BLaER1 (cell line): ENCODE results near the gene PTPN1.

ENCODE experiments used
- H3K27ac ChIP-seq: shearing (Covaris generic); formaldehyde crosslinking; 2 replicates; pipeline ENCODE4 v1.8.1; 2022
- H3K27me3 ChIP-seq: shearing (Covaris generic); formaldehyde crosslinking; 2 replicates; pipeline ENCODE4 v1.8.1; 2022
- H3K36me3 ChIP-seq: shearing (Covaris generic); formaldehyde crosslinking; 2 replicates; pipeline ENCODE4 v1.8.1; 2022
- H3K4me1 ChIP-seq: shearing (Covaris generic); formaldehyde crosslinking; 2 replicates; pipeline ENCODE4 v1.8.1; 2022
- H3K4me2 ChIP-seq: shearing (Covaris generic); formaldehyde crosslinking; 2 replicates; pipeline ENCODE4 v1.8.1; 2022
- H3K4me3 ChIP-seq: shearing (Covaris generic); formaldehyde crosslinking; 2 replicates; pipeline ENCODE4 v1.8.1; 2022
- H3K9ac ChIP-seq: shearing (Covaris generic); formaldehyde crosslinking; 2 replicates; pipeline ENCODE4 v1.8.1; 2022
- H3K9me3 ChIP-seq: shearing (Covaris generic); formaldehyde crosslinking; 2 replicates; pipeline ENCODE4 v1.8.1; 2022
- H4K20me1 ChIP-seq: shearing (Covaris generic); formaldehyde crosslinking; 2 replicates; pipeline ENCODE4 v1.8.1; 2022
- Cebpa-rat ChIP-seq: shearing (Covaris generic); IDR thresholded peaks from 2 replicates; pipeline ENCODE4 v1.8.1; 2022

Gene PTPN1

DNA sequence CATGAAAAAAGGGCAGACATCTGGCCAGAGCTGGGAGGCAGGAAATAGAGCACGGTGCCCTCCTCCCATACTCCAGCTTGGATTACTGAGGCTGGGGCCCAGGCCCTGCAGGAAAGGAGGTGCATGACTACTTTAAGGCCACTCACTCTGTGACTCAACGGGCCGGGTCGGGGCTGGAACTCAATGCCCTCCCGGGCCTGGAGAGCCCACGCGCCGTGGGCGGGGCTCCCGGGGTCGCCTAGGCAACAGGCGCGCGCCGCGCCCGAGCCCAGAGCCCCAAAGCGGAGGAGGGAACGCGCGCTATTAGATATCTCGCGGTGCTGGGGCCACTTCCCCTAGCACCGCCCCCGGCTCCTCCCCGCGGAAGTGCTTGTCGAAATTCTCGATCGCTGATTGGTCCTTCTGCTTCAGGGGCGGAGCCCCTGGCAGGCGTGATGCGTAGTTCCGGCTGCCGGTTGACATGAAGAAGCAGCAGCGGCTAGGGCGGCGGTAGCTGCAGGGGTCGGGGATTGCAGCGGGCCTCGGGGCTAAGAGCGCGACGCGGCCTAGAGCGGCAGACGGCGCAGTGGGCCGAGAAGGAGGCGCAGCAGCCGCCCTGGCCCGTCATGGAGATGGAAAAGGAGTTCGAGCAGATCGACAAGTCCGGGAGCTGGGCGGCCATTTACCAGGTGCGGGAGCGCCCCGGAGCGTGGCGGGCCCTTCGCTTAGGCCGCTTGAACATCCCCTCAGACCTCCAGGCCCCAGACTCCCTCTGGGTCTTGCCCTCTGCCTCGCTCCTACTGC is at the start of gene PTPN1:
TSS of gene PTPN1 (plus strand) at position 461 of the 783 bp plus-strand sequence. CDS start at position 606, 145 bp downstream.
- Histone ChIP-seq H3K4me3 (peak within 1 kb of the TSS; percentile 83), H3K36me3 (peaks cover 8% of the 10 kb centered on the region), H3K9ac (peak within 1 kb of the TSS; percentile 93), H3K27ac (peak within 1 kb of the TSS; percentile 94), H3K9me3 (no peaks in the 10 kb centered on the region), H3K4me1 (peaks cover 47% of the 10 kb centered on the region), H3K4me2 (peak within 1 kb of the TSS; percentile 97), H3K27me3 (no peaks in the 10 kb centered on the region), H4K20me1 (peaks cover 48% of the 10 kb centered on the region)
- TF ChIP-seq Cebpa-rat = no peak

- Histone ChIP-seq H3K36me3 (no peaks in the 10 kb centered on the region), H3K4me1 (peaks cover 50% of the 10 kb centered on the region), H3K4me3 (no peak overlapping the region), H3K4me2 (peak overlapping the region; percentile 31), H3K27ac (no peak overlapping the region), H3K9ac (no peak overlapping the region), H3K27me3 (no peaks in the 10 kb centered on the region), H3K9me3 (no peaks in the 10 kb centered on the region), H4K20me1 (no peaks in the 10 kb centered on the region)
- no peak for TF ChIP-seq Cebpa-rat
Measured at GRCh38 chr20:50460608-50461267, 49.4 kb upstream of the PTPN1 start.

DNA sequence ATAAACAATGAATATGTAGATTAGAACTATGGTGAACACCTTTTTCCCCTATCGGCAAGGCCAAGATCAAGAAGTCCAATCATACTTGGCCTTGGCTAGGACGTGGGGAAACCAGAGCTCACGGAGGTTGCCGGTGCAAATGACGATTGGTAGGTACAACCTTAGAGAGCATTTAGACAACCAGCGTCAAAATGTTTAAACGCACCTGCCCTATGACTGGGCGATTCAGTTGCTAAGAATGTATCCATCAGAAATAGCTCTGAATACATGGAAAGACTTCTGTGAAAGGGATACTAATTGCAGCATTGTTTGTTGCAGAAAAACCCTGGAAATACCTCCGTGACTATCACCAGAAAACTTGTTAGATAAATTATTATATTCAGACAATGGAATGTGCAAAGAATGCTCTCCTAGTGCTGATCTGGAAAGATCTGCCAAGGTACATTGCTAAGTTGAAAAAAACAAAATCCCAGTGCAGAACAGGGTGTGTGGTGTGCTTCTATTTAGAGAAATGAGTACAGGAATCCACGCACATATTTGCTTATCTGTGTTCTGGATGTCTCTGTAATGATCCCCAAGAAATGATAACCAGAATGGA is 48.0 kb upstream of the PTPN1 start:
- TF ChIP-seq Cebpa-rat = no peak
- H3K4me1 ChIP-seq = peaks cover 36% of the 10 kb centered on the region
- H3K9ac ChIP-seq = no peak overlapping the region
- no peak overlapping the region for H3K4me3 ChIP-seq
- H3K36me3 ChIP-seq = no peaks in the 10 kb centered on the region
- no peaks in the 10 kb centered on the region for H4K20me1 ChIP-seq
- H3K27me3 ChIP-seq = no peaks in the 10 kb centered on the region
- H3K9me3 ChIP-seq = no peaks in the 10 kb centered on the region
- no peak overlapping the region for H3K27ac ChIP-seq
- no peak overlapping the region for H3K4me2 ChIP-seq

DNA sequence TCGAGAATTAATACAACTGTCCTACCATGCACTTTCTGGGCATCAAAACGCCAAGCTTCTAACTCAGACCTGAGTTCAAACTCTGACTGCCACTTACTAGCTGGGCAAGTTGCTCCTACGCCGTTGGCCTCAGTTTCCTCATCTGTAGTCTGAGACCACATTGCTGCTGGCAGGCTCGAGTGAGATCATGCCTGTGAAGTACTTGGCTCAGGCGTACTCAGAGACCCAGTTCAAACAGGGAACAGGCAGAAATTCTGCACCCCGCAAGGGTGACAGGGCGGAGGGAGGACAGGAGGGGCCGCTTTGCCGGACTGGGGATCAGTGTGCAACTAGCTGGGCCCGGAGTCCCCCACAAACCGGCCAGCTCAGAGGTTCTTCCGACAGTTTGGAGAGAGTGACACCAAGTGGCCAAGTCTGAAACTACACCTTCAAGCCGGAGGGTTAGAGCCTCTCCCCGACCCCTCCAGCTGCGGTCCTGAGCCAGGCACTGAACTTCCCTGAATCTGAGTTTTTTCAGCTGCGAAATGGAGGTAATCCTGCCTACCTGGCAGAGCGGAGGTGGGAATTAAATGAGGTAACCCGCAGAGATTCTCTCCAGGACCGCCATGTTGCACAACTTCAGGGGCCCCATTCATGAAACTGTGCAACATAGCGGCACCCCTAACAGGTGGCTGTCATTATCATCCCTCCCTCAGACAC is 46.0 kb upstream of the PTPN1 start:
- no peaks in the 10 kb centered on the region for H3K36me3 ChIP-seq
- no peak overlapping the region for H3K4me3 ChIP-seq
- H3K9ac ChIP-seq = no peak overlapping the region
- no peaks in the 10 kb centered on the region for H4K20me1 ChIP-seq
- H3K9me3 ChIP-seq = no peaks in the 10 kb centered on the region
- peak overlapping the region; percentile 68 for H3K4me2 ChIP-seq
- H3K27me3 ChIP-seq = no peaks in the 10 kb centered on the region
- peaks cover 23% of the 10 kb centered on the region for H3K4me1 ChIP-seq
- TF ChIP-seq Cebpa-rat = no peak
- H3K27ac ChIP-seq = no peak overlapping the region

- H3K9ac ChIP-seq = no peak overlapping the region
Measured at GRCh38 chr20:50464725-50465650, 45.2 kb upstream of the PTPN1 start.

DNA sequence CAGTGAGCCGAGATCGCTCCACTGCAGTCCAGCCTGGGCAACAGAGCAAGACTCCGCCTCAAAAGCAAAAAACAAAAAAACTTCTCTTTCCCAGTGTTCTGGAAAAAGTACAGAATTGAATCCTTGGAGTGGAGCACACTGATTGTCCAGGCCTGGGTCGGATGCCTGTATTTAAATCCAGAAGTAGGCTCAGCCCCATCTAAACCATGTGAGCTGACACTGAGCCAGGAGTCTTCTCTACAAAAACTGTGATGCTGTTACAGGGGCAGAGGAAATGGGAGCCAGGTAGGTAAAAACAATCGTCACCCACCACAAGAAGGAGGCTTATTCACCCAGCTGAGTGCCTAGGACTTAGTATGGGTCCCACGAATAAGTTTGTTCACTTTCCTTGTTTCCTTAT is 43.0 kb upstream of the PTPN1 start:
- no peak overlapping the region for H3K27ac ChIP-seq
- no peak overlapping the region for H3K9ac ChIP-seq
- H3K36me3 ChIP-seq = no peaks in the 10 kb centered on the region
- H3K27me3 ChIP-seq = no peaks in the 10 kb centered on the region
- no peak overlapping the region for H3K4me3 ChIP-seq
- no peak for TF ChIP-seq Cebpa-rat
- peaks cover 16% of the 10 kb centered on the region for H3K4me1 ChIP-seq
- H3K9me3 ChIP-seq = no peaks in the 10 kb centered on the region
- H3K4me2 ChIP-seq = no peak overlapping the region
- H4K20me1 ChIP-seq = no peaks in the 10 kb centered on the region

More at GRCh38 chr20:50464725-50465650, 45.2 kb upstream of the PTPN1 start:
- H3K27ac ChIP-seq = no peak overlapping the region
- TF ChIP-seq Cebpa-rat = no peak
- peaks cover 23% of the 10 kb centered on the region for H3K4me1 ChIP-seq
- no peaks in the 10 kb centered on the region for H3K27me3 ChIP-seq
- H3K36me3 ChIP-seq = no peaks in the 10 kb centered on the region
- no peaks in the 10 kb centered on the region for H3K9me3 ChIP-seq
- H3K4me3 ChIP-seq = no peak overlapping the region
- peak overlapping the region; percentile 68 for H3K4me2 ChIP-seq
- H4K20me1 ChIP-seq = no peaks in the 10 kb centered on the region

- no peak for TF ChIP-seq Cebpa-rat
- Histone ChIP-seq H3K36me3 (no peaks in the 10 kb centered on the region), H3K9ac (no peak overlapping the region), H3K4me3 (no peak overlapping the region), H3K9me3 (no peaks in the 10 kb centered on the region), H3K27me3 (no peaks in the 10 kb centered on the region), H3K4me1 (peaks cover 16% of the 10 kb centered on the region), H4K20me1 (no peaks in the 10 kb centered on the region), H3K4me2 (no peak overlapping the region), H3K27ac (no peak overlapping the region)
Measured at GRCh38 chr20:50467718-50468356, 42.3 kb upstream of the PTPN1 start.

DNA sequence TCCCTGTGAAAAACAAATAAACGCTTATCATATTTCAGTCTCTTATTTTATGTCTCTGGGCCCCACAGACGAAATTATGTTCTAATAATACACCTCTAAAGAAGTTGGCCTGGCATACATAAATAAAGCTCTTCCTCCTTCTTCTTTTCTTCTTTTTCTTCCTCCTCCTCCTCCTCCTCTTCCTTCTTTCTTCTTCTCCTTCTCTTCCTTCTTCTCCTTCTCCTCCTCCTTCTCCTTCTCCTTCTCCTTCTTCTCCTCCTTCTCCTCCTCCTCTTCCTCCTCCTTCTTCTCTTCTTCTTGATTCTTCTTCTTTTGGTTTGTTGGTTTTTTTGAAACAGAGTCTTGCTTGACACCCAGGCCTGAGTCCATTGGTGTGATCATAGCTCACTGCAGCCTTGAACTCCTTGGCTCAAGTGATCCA is 41.8 kb upstream of the PTPN1 start:
- H3K4me2 ChIP-seq = no peak overlapping the region
- no peaks in the 10 kb centered on the region for H4K20me1 ChIP-seq
- H3K9me3 ChIP-seq = no peaks in the 10 kb centered on the region
- H3K27ac ChIP-seq = no peak overlapping the region
- H3K4me3 ChIP-seq = no peak overlapping the region
- no peak for TF ChIP-seq Cebpa-rat
- H3K9ac ChIP-seq = no peak overlapping the region
- H3K27me3 ChIP-seq = no peaks in the 10 kb centered on the region
- H3K36me3 ChIP-seq = no peaks in the 10 kb centered on the region
- H3K4me1 ChIP-seq = peaks cover 20% of the 10 kb centered on the region
